ENCODE data around the gene THRSP.
A peak's percentile ranks its signal among the peaks of the same experiment; 100 is the strongest.
"Not testable (repeated sequence)": the region's sequence is repeated elsewhere in the genome, so short reads cannot be mapped to it uniquely, and the experiment has no call there.

The THRSP gene

GRCh38 chr11:78063440-78064181 lies at the start of gene THRSP:
Gene THRSP, plus strand, starts transcription at chr11:78063861. Its CDS starts 21 bp downstream, at chr11:78063882.
- DNase-seq: peak in 2 of 10 donors; percentile 64 to 67
- intact Hi-C loops (cut with DNase I): no loop called here

- DNase-seq; intact Hi-C loops (cut with DNase I): not testable (repeated sequence)
Measured at GRCh38 chr11:78014937-78015520, 48.6 kb upstream of the THRSP start.

GRCh38 chr11:78015878-78016277 lies 47.8 kb upstream of the THRSP start:
- DNase-seq: no peak
- intact Hi-C loops (cut with DNase I): no loop called here

- intact Hi-C loops (cut with DNase I): no loop called here
- no peak for DNase-seq
Measured at GRCh38 chr11:78019808-78020207, 43.9 kb upstream of the THRSP start.

- intact Hi-C loops (cut with DNase I): no loop called here
- DNase-seq: no peak
Measured at GRCh38 chr11:78020246-78020645, 43.4 kb upstream of the THRSP start.

GRCh38 chr11:78021611-78022010 lies 42.0 kb upstream of the THRSP start:
- intact Hi-C loops (cut with DNase I): no loop called here

GRCh38 chr11:78022397-78023396 lies 41.0 kb upstream of the THRSP start, which contains the start of gene KCTD14:
Gene KCTD14, minus strand, starts transcription at chr11:78023276. Its CDS starts 27 bp downstream, at chr11:78023249.
- no peak for DNase-seq
- intact Hi-C loops (cut with DNase I): no loop called here

More at GRCh38 chr11:78021611-78022010, 42.0 kb upstream of the THRSP start:
- DNase-seq: no peak

GRCh38 chr11:78023426-78023825 lies 40.2 kb upstream of the THRSP start:
- no peak for DNase-seq
- intact Hi-C loops (cut with DNase I): no loop called here

- DNase-seq: no peak
- intact Hi-C loops (cut with DNase I): no loop called here
Measured at GRCh38 chr11:78025378-78025777, 38.3 kb upstream of the THRSP start.

GRCh38 chr11:78027759-78028158 lies 35.9 kb upstream of the THRSP start:
- DNase-seq: no peak
- intact Hi-C loops (cut with DNase I): no loop called here

GRCh38 chr11:78028423-78028822 lies 35.2 kb upstream of the THRSP start:
- intact Hi-C loops (cut with DNase I); DNase-seq: not testable (repeated sequence)

GRCh38 chr11:78030429-78031325 lies 33.0 kb upstream of the THRSP start:
- intact Hi-C loops (cut with DNase I): loop anchor here (2.0 kb wide), 1 partner anchor 36 kb away; the partner anchor contains the start of gene INTS4
- peak; percentile 83 to 98 (median 89) for DNase-seq

- no peak for DNase-seq
- intact Hi-C loops (cut with DNase I): loop anchor here (2.0 kb wide), 1 partner anchor 37 kb away; the partner anchor contains the start of gene INTS4
Measured at GRCh38 chr11:78031629-78032028, 32.0 kb upstream of the THRSP start.

GRCh38 chr11:78032090-78032489 lies 31.6 kb upstream of the THRSP start:
- intact Hi-C loops (cut with DNase I): no loop called here
- no peak for DNase-seq

- DNase-seq: no peak
- intact Hi-C loops (cut with DNase I): no loop called here
Measured at GRCh38 chr11:78033040-78033439, 30.6 kb upstream of the THRSP start.

- intact Hi-C loops (cut with DNase I): no loop called here
- DNase-seq: peak in 2 of 10 donors; percentile 19 to 55
Measured at GRCh38 chr11:78034623-78035022, 29.0 kb upstream of the THRSP start.

- no peak for DNase-seq
- intact Hi-C loops (cut with DNase I): no loop called here
Measured at GRCh38 chr11:78036313-78036712, 27.3 kb upstream of the THRSP start.

- peak in 2 of 10 donors; percentile 55 to 78 for DNase-seq
- intact Hi-C loops (cut with DNase I): no loop called here
Measured at GRCh38 chr11:78037056-78037455, 26.6 kb upstream of the THRSP start.

- intact Hi-C loops (cut with DNase I): no loop called here
- peak in 2 of 10 donors; percentile 39 to 42 for DNase-seq
Measured at GRCh38 chr11:78037825-78038620, 25.6 kb upstream of the THRSP start.
